ENCODE measurements around the gene RAPGEF1. TPM values are rescaled to one million over a fixed set of nuclear protein-coding genes. Genes with fewer than 3 reads are reported as not detected.

The RAPGEF1 gene
- total RNA-seq, 1 donor from 2014 or later, result 76.8 TPM

DNA sequence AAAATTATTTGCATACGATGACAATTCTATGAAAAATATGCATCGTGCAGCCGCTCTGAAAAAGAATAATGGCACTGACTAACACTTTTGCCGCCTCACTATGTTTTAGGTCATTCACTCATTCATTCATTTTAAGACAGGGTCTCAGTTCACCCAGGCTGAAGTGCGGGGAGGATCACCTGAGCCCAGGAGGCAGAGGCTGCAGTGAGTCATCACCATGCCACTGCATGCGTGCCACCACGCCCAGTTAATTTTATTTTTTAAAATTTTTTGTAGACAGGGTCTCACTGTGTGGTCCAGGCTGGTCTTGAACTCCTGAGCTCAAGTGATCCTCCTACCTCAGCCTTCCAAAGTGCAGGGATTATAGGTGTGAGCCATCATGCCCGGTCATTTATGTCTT is 37.0 kb downstream of the RAPGEF1 start:
- Histone ChIP-seq H3K9me3 (ENCODE audit: insufficient read depth, low read depth, low read length) (no peaks in the 10 kb centered on the region), H3K4me3 (ENCODE audit: insufficient read depth, low read depth, low read length) (no peak overlapping the region), H2AFZ (ENCODE audit: low read depth, low read length) (no peak overlapping the region), H3K4me1 (ENCODE audit: insufficient read depth, low read length) (peaks cover 13% of the 10 kb centered on the region), H3K9ac (ENCODE audit: low read length) (no peak overlapping the region), H4K20me1 (ENCODE audit: insufficient read depth, low read length) (peaks cover 60% of the 10 kb centered on the region), H3K36me3 (ENCODE audit: insufficient read depth, low read length) (no peaks in the 10 kb centered on the region), H3K27me3 (ENCODE audit: insufficient read depth, low read length) (no peaks in the 10 kb centered on the region), H3K79me2 (ENCODE audit: insufficient read depth, low read length) (peaks cover 68% of the 10 kb centered on the region), H3K27ac (ENCODE audit: low read depth, low read length) (no peak overlapping the region), H3K4me2 (ENCODE audit: low read length) (no peak overlapping the region)
- H3K36me3 Mint-ChIP-seq (ENCODE audit: low read depth, unreplicated experiment), result peaks cover 7% of the 10 kb centered on the region
- no peaks in the 10 kb centered on the region for H3K27me3 Mint-ChIP-seq (ENCODE audit: low read depth, unreplicated experiment)
- TF ChIP-seq EZH2 (IDR thresholded peaks at IDR 0.05; ENCODE audit: insufficient read depth, low read length), result no peak
- TF ChIP-seq, protein P1, sequence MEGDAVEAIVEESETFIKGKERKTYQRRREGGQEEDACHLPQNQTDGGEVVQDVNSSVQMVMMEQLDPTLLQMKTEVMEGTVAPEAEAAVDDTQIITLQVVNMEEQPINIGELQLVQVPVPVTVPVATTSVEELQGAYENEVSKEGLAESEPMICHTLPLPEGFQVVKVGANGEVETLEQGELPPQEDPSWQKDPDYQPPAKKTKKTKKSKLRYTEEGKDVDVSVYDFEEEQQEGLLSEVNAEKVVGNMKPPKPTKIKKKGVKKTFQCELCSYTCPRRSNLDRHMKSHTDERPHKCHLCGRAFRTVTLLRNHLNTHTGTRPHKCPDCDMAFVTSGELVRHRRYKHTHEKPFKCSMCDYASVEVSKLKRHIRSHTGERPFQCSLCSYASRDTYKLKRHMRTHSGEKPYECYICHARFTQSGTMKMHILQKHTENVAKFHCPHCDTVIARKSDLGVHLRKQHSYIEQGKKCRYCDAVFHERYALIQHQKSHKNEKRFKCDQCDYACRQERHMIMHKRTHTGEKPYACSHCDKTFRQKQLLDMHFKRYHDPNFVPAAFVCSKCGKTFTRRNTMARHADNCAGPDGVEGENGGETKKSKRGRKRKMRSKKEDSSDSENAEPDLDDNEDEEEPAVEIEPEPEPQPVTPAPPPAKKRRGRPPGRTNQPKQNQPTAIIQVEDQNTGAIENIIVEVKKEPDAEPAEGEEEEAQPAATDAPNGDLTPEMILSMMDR (IDR thresholded peaks at IDR 0.05; ENCODE audit: insufficient read depth, low read depth, low read length), result no peak
- no peak overlapping the region for H3K4me3 Mint-ChIP-seq (ENCODE audit: unreplicated experiment)
- FAIRE-seq (no peak), DNase-seq (ENCODE audit: low read depth) (no peak)
- no peak overlapping the region for H3K27ac Mint-ChIP-seq (ENCODE audit: unreplicated experiment)
- H3K9me3 Mint-ChIP-seq (ENCODE audit: unreplicated experiment), result no peaks in the 10 kb centered on the region
- H3K4me1 Mint-ChIP-seq (ENCODE audit: low read depth, unreplicated experiment), result peaks cover 52% of the 10 kb centered on the region

DNA sequence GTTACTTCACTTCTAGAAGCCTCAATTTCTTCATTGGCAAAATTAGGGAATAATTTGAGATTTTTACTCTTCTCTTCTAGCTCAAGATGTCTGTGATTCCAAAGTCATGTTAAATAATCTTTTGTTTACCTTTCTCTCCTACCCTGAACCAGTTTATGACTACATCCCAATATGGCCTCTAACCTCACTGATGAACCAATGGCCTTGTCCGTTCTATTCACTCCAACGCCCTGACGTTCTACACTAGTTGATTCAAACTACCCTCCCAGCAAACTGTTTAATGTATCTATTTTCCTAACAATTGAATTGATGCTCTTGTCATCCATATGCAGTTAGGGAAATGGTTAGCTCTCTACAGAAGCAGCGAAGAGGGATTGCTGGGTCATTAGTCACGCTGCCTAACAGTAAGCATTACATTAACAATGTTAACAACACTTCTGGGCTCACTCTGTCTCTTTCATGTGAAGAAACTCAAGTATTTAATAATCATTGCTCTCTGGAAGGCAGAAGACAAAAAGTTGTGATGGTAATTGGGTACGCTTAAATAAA is 38.0 kb downstream of the RAPGEF1 start:
- peaks cover 9% of the 10 kb centered on the region for H3K4me1 ChIP-seq (ENCODE audit: insufficient read depth, low read length)
- peaks cover 68% of the 10 kb centered on the region for H3K79me2 ChIP-seq (ENCODE audit: insufficient read depth, low read length)
- H3K9me3 ChIP-seq (ENCODE audit: insufficient read depth, low read depth, low read length), result no peaks in the 10 kb centered on the region
- FAIRE-seq, result no peak
- peak; percentile 78 for DNase-seq (ENCODE audit: low read depth)
- H3K27me3 ChIP-seq (ENCODE audit: insufficient read depth, low read length), result no peaks in the 10 kb centered on the region
- H3K36me3 ChIP-seq (ENCODE audit: insufficient read depth, low read length), result no peaks in the 10 kb centered on the region
- no peak overlapping the region for H3K4me3 ChIP-seq (ENCODE audit: insufficient read depth, low read depth, low read length)
- Mint-ChIP-seq H3K27ac (ENCODE audit: unreplicated experiment) (peak overlapping the region; percentile 59), H3K36me3 (ENCODE audit: low read depth, unreplicated experiment) (peaks cover 7% of the 10 kb centered on the region), H3K4me1 (ENCODE audit: low read depth, unreplicated experiment) (peaks cover 51% of the 10 kb centered on the region), H3K27me3 (ENCODE audit: low read depth, unreplicated experiment) (no peaks in the 10 kb centered on the region), H3K4me3 (ENCODE audit: unreplicated experiment) (no peak overlapping the region), H3K9me3 (ENCODE audit: unreplicated experiment) (no peaks in the 10 kb centered on the region)
- no peak overlapping the region for H2AFZ ChIP-seq (ENCODE audit: low read depth, low read length)
- no peak overlapping the region for H3K9ac ChIP-seq (ENCODE audit: low read length)
- no peak for TF ChIP-seq EZH2 (IDR thresholded peaks at IDR 0.05; ENCODE audit: insufficient read depth, low read length)
- TF ChIP-seq, protein P1 (IDR thresholded peaks at IDR 0.05; ENCODE audit: insufficient read depth, low read depth, low read length), result no peak
- H3K4me2 ChIP-seq (ENCODE audit: low read length), result peak overlapping the region; percentile 42
- peaks cover 71% of the 10 kb centered on the region for H4K20me1 ChIP-seq (ENCODE audit: insufficient read depth, low read length)
- no peak overlapping the region for H3K27ac ChIP-seq (ENCODE audit: low read depth, low read length)

DNA sequence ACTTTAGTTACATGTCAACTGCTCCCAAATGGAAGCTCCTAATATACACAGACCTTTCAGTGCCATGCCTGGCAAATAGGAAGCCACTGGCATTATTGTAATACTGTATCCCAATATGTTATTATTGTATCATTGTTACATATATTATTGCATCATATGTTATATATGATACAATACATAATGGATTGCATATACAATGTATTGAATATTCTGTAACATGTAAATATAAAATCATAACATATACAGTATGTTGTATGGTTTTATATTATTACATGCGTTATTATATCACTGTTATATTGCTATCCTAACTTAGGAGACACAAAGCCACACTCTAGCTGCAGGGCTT is 38.5 kb downstream of the RAPGEF1 start:
- H2AFZ ChIP-seq (ENCODE audit: low read depth, low read length), result no peak overlapping the region
- H3K4me3 Mint-ChIP-seq (ENCODE audit: unreplicated experiment), result no peak overlapping the region
- no peak overlapping the region for H3K9ac ChIP-seq (ENCODE audit: low read length)
- no peaks in the 10 kb centered on the region for H3K36me3 ChIP-seq (ENCODE audit: insufficient read depth, low read length)
- H3K9me3 ChIP-seq (ENCODE audit: insufficient read depth, low read depth, low read length), result no peaks in the 10 kb centered on the region
- no peaks in the 10 kb centered on the region for H3K9me3 Mint-ChIP-seq (ENCODE audit: unreplicated experiment)
- peaks cover 7% of the 10 kb centered on the region for H3K36me3 Mint-ChIP-seq (ENCODE audit: low read depth, unreplicated experiment)
- no peak overlapping the region for H3K4me3 ChIP-seq (ENCODE audit: insufficient read depth, low read depth, low read length)
- peaks cover 51% of the 10 kb centered on the region for H3K4me1 Mint-ChIP-seq (ENCODE audit: low read depth, unreplicated experiment)
- FAIRE-seq (no peak), DNase-seq (ENCODE audit: low read depth) (no peak)
- peaks cover 67% of the 10 kb centered on the region for H3K79me2 ChIP-seq (ENCODE audit: insufficient read depth, low read length)
- H3K27me3 ChIP-seq (ENCODE audit: insufficient read depth, low read length), result no peaks in the 10 kb centered on the region
- H3K27ac ChIP-seq (ENCODE audit: low read depth, low read length), result no peak overlapping the region
- peaks cover 9% of the 10 kb centered on the region for H3K4me1 ChIP-seq (ENCODE audit: insufficient read depth, low read length)
- peak overlapping the region; percentile 59 for H3K27ac Mint-ChIP-seq (ENCODE audit: unreplicated experiment)
- peaks cover 75% of the 10 kb centered on the region for H4K20me1 ChIP-seq (ENCODE audit: insufficient read depth, low read length)
- H3K4me2 ChIP-seq (ENCODE audit: low read length), result no peak overlapping the region
- H3K27me3 Mint-ChIP-seq (ENCODE audit: low read depth, unreplicated experiment), result no peaks in the 10 kb centered on the region
- TF ChIP-seq, protein P1 (IDR thresholded peaks at IDR 0.05; ENCODE audit: insufficient read depth, low read depth, low read length), result no peak
- no peak for TF ChIP-seq EZH2 (IDR thresholded peaks at IDR 0.05; ENCODE audit: insufficient read depth, low read length)

Data from astrocyte (in vitro differentiated cells and primary cell).